Endothelial cell of umbilical vein (primary cell): Measurements from ENCODE around the gene AUTS2. TPM values are rescaled to one million over a fixed set of nuclear protein-coding genes. Genes with fewer than 3 reads are reported as not detected.

Experiments used
- BruUV-seq: library from RNA; stranded (reverse); fragments of 400-500 nt; replicated peaks from 2 replicates; lab custom pipeline; 2021; lab: Mats Ljungman, UMichigan
- CTCF ChIA-PET: fragments of 300-600, 350-600 bp; sonication (Branson Sonifier 250); formaldehyde crosslinking; loops from one replicate; lab custom pipeline; 2021; ENCODE audit warnings: antibody characterized with exemption, inconsistent platforms; lab: Charles Lee
- POLR2A ChIA-PET: fragments of 300-600, 350-600 bp; sonication (Branson Sonifier 250); formaldehyde crosslinking; loops from one replicate; lab custom pipeline; 2021; ENCODE audit warnings: antibody characterized with exemption, inconsistent platforms; lab: Charles Lee
- DNase-seq: peaks from one replicate; pipeline ENCODE4 v3.0.0-alpha.2; 2011; ENCODE audit warnings: low read depth, low spot score
- FAIRE-seq: peaks from 2 replicates; lab custom pipeline; 2011; peaks lifted over from hg19 to GRCh38; lab: Jason Lieb, UNC
- H2AFZ ChIP-seq: 2 replicates; pipeline ENCODE4 v1.6.0; 2012; ENCODE audit warnings: low read depth, low read length, control low read depth, inconsistent platforms
- H3K27ac ChIP-seq: 2 replicates; pipeline ENCODE4 v1.5.1; 2011; ENCODE audit warnings: low read depth, mild to moderate bottlenecking, control low read depth, low read length, moderate library complexity; ENCODE audit not compliant: insufficient read depth
- H3K27me3 ChIP-seq, 2 experiments: 2 replicates each; pipeline versions ENCODE4 v1.6.0 to v1.6.1; 2011; ENCODE audit warnings: low read length in 2 of 2, mixed read lengths in 1 of 2; ENCODE audit not compliant: control insufficient read depth in 2 of 2, insufficient read depth in 2 of 2
- H3K36me3 ChIP-seq, 2 experiments: 2 replicates in 1 of 2; 3 replicates in 1 of 2; pipeline ENCODE4 v1.5.1; 2011; ENCODE audit warnings: low read length in 2 of 2, mild to moderate bottlenecking in 1 of 2, moderate library complexity in 1 of 2; ENCODE audit not compliant: control insufficient read depth in 2 of 2, insufficient read depth in 2 of 2; ENCODE audit errors: extremely low read depth in 1 of 2
- H3K4me1 ChIP-seq: 3 replicates; pipeline ENCODE4 v1.5.1; 2011; ENCODE audit warnings: mild to moderate bottlenecking, low read length; ENCODE audit not compliant: control insufficient read depth, insufficient read depth; ENCODE audit errors: extremely low read depth
- H3K4me2 ChIP-seq: 2 replicates; pipeline ENCODE4 v1.6.1; 2011; ENCODE audit warnings: low read length, control low read depth, mixed read lengths; ENCODE audit not compliant: insufficient read depth
- H3K4me3 ChIP-seq, 3 experiments: fragments of 200-600 bp in 1 of 3; sonication (generic), shearing (Covaris generic) in 1 of 3; replicated peaks in 1 of 3; 2 replicates each; pipeline ENCODE4 v1.5.1; 2011 to 2016; ENCODE audit warnings: control low read depth in 3 of 3, low read length in 3 of 3, mild to moderate bottlenecking in 2 of 3, inconsistent platforms in 1 of 3, low read depth in 1 of 3, moderate library complexity in 1 of 3; ENCODE audit not compliant: insufficient read depth in 1 of 3
- H3K79me2 ChIP-seq: 2 replicates; pipeline ENCODE4 v1.6.0; 2012; ENCODE audit warnings: low read length, inconsistent platforms; ENCODE audit not compliant: control insufficient read depth, insufficient read depth
- H3K9ac ChIP-seq: replicated peaks from 2 replicates; pipeline ENCODE3; 2011; ENCODE audit warnings: low read length, control low read depth; ENCODE audit not compliant: insufficient read depth; ENCODE audit errors: extremely low read depth
- H3K9me1 ChIP-seq: replicated peaks from 3 replicates; pipeline ENCODE4 v1.6.0; 2011; ENCODE audit warnings: mild to moderate bottlenecking, low read length; ENCODE audit not compliant: control insufficient read depth, insufficient read depth; ENCODE audit errors: extremely low read depth
- H3K9me3 ChIP-seq: replicated peaks from 2 replicates; pipeline ENCODE4 v1.5.1; 2012; ENCODE audit warnings: low read length, inconsistent platforms; ENCODE audit not compliant: control insufficient read depth, insufficient read depth
- H4K20me1 ChIP-seq: replicated peaks from 2 replicates; pipeline ENCODE3; 2011; ENCODE audit warnings: mild to moderate bottlenecking, low read length; ENCODE audit not compliant: control insufficient read depth, insufficient read depth; ENCODE audit errors: extremely low read depth
- EZH2 ChIP-seq: IDR thresholded peaks from 2 replicates; pipeline ENCODE4 v1.6.1; 2012; ENCODE audit warnings: borderline replicate concordance, low read depth, mild to moderate bottlenecking, moderate library complexity, low read length, inconsistent platforms; ENCODE audit not compliant: severe bottlenecking
- GATA2 ChIP-seq: IDR thresholded peaks from 2 replicates; pipeline ENCODE4 v1.7.0; 2011; ENCODE audit warnings: low read depth, mild to moderate bottlenecking, moderate library complexity, mixed read lengths, low read length; ENCODE audit not compliant: insufficient read length, insufficient read depth
- JUN ChIP-seq: IDR thresholded peaks from 2 replicates; pipeline ENCODE4 v1.6.1; 2011; ENCODE audit warnings: borderline replicate concordance, low read depth; ENCODE audit not compliant: insufficient read length, insufficient read depth
- MYC ChIP-seq: IDR thresholded peaks from one replicate; pipeline ENCODE4 v1.6.1; 2011; ENCODE audit warnings: mild to moderate bottlenecking, low read depth, low read length
- POLR2A ChIP-seq: IDR thresholded peaks from 2 replicates; pipeline ENCODE4 v1.6.1; 2012; ENCODE audit warnings: low read depth, mild to moderate bottlenecking, control low read depth, low read length
- dilution Hi-C: fragments of 300-500 bp; cut with MboI; formaldehyde crosslinking; loops from one replicate; pipeline ENCODE4 v1.15.0; 2019; ENCODE audit warnings: low sequenced_read_pairs; ENCODE audit not compliant: extremely low pct_ligation_motif_present
- intact Hi-C: fragments of 100-400 bp; cut with micrococcal nuclease; formaldehyde crosslinking; loops from one replicate; pipeline ENCODE4 v1.10.0; 2022
- polyA plus RNA-seq, 4 experiments: library from polyadenylated mRNA; depleted of rRNA in 3 of 4; stranded (reverse) in 3 of 4; unstranded in 1 of 4; fragments of >200 nt; gene quantifications; 2 replicates each; pipeline versions ENCODE4 v1.2.1 to v1.2.3, GENCODE V29; 2011 to 2012; ENCODE audit warnings: missing spikeins in 1 of 4
- total RNA-seq: library from RNA; stranded (reverse); gene quantifications from 2 replicates; pipeline ENCODE4 v1.2.3, GENCODE V29; 2021

AUTS2 gene
- total and polyA plus RNA-seq, 2 donors (not counting 3 experiments of a cell fraction or from before 2014, with no cell fraction given): 0.59 to 8.0 TPM

GRCh38 chr7:69687739-69688433 is 89.6 kb downstream of the AUTS2 start:
- DNase-seq (no peak), FAIRE-seq (no peak)
- Histone ChIP-seq H2AFZ (no peak overlapping the region), H3K36me3 (no peaks in the 10 kb centered on the region), H3K27me3 (no peaks in the 10 kb centered on the region), H4K20me1 (no peaks in the 10 kb centered on the region), H3K4me1 (no peaks in the 10 kb centered on the region), H3K9ac (no peak overlapping the region), H3K27ac (no peak overlapping the region), H3K9me1 (no peaks in the 10 kb centered on the region), H3K9me3 (no peaks in the 10 kb centered on the region), H3K4me2 (no peak overlapping the region), H3K4me3 (no peak overlapping the region), H3K79me2 (no peaks in the 10 kb centered on the region)
- ChIA-PET CTCF (no interaction called here), POLR2A (no interaction called here)
- dilution Hi-C loops: no loop called here
- BruUV-seq: no TSS peak
- no peak for TF ChIP-seq GATA2
- no peak for TF ChIP-seq EZH2
- no peak for TF ChIP-seq JUN
- no peak for TF ChIP-seq POLR2A
- no peak for TF ChIP-seq MYC
- intact Hi-C loops: no loop called here

GRCh38 chr7:69690329-69690728 is 92.1 kb downstream of the AUTS2 start:
- Histone ChIP-seq H3K9me3 (no peaks in the 10 kb centered on the region), H3K9me1 (no peaks in the 10 kb centered on the region), H3K36me3 (no peaks in the 10 kb centered on the region), H3K27me3 (no peaks in the 10 kb centered on the region), H2AFZ (no peak overlapping the region), H3K4me2 (no peak overlapping the region), H3K9ac (no peak overlapping the region), H4K20me1 (no peaks in the 10 kb centered on the region), H3K79me2 (no peaks in the 10 kb centered on the region), H3K4me3 (no peak overlapping the region), H3K27ac (no peak overlapping the region), H3K4me1 (no peaks in the 10 kb centered on the region)
- DNase-seq (no peak), FAIRE-seq (no peak)
- no TSS peak for BruUV-seq
- dilution Hi-C loops: no loop called here
- TF ChIP-seq GATA2 (no peak), MYC (no peak)
- ChIA-PET CTCF (no interaction called here), POLR2A (no interaction called here)
- intact Hi-C loops: no loop called here
